GM20000 (cell line): ENCODE data around the gene MAJIN.

Experiments
- DNase-seq: peaks from one replicate; pipeline ENCODE4 v3.0.0; 2012; ENCODE audit warnings: low spot score
- TF ChIP-seq, protein P1 (sequence below): IDR thresholded peaks from 2 replicates; pipeline ENCODE4 v1.5.1; 2012; ENCODE audit warnings: mild to moderate bottlenecking, control low read depth; ENCODE audit errors: extremely low read depth, missing control alignments

MAJIN gene

DNA sequence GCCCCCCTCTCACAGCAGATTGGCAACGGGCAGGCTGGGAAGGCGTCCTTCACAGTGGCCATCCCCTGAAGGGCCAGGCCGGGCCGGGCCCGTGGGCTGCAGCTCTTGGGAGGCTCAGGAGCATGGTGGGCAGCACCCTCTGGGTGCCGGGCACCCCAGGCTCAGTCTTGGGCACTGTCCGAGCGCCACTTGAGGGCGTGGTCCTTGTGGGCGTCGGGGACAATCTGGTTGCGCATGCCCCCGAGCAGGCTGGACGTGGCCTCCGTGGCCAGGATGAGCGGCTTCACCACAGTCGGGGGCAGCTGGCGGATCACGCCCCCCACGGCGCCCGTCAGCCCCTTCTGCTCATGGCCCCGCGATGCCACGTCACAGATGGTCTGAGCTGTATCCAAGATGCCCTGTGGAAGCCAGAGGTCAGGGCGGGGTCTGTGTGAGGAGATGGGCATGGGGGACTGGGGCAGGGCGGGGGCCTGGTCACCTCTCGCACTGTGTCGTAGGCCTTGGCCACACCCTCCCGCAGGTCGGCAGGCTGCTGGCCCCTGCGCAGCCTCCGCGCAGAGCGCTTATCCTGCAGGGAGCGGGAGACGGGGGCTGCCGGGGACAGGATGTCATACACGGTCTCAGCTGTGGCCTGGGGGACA, 77.0 kb downstream of the MAJIN start:
- TF ChIP-seq, protein P1, sequence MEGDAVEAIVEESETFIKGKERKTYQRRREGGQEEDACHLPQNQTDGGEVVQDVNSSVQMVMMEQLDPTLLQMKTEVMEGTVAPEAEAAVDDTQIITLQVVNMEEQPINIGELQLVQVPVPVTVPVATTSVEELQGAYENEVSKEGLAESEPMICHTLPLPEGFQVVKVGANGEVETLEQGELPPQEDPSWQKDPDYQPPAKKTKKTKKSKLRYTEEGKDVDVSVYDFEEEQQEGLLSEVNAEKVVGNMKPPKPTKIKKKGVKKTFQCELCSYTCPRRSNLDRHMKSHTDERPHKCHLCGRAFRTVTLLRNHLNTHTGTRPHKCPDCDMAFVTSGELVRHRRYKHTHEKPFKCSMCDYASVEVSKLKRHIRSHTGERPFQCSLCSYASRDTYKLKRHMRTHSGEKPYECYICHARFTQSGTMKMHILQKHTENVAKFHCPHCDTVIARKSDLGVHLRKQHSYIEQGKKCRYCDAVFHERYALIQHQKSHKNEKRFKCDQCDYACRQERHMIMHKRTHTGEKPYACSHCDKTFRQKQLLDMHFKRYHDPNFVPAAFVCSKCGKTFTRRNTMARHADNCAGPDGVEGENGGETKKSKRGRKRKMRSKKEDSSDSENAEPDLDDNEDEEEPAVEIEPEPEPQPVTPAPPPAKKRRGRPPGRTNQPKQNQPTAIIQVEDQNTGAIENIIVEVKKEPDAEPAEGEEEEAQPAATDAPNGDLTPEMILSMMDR = no peak
- DNase-seq = no peak

DNA sequence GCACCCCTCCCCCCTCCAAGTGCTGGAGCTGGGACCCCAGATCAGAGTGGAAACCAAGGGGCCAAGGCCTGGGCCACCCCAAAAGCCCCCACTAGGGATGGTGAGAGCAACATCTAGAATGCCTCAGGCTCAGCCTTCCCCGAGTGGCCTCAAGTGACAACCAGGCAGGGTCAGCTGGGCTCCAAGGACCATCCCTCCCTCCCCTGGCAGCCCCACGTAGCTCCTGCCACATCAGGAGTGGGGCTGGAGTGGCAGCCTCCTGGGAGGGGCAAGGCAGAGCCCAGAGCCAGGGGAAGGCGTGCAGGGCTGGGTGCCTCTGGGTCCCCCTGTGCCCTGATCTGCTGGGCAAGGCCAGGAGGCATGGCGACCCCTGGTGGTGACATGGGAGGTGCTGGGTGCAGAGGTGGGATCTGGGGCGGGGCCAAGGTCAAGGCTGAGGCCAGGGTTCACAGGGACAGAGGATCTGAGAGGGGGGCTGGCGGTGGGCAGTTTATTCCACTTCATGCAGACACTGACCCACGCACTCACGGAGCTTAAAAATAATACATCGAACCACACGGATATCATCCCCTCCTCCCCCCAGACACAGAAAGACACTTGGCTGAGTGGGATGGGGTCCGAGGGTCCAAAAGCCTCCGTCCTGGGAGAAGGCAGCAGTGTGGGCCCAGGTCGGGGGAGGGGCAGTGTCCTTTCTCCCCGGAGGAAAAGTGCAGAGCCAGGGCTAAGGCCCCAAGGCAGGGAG, 77.7 kb downstream of the MAJIN start:
- TF ChIP-seq, protein P1 = peak; percentile 97
- peak; percentile 94 for DNase-seq

DNA sequence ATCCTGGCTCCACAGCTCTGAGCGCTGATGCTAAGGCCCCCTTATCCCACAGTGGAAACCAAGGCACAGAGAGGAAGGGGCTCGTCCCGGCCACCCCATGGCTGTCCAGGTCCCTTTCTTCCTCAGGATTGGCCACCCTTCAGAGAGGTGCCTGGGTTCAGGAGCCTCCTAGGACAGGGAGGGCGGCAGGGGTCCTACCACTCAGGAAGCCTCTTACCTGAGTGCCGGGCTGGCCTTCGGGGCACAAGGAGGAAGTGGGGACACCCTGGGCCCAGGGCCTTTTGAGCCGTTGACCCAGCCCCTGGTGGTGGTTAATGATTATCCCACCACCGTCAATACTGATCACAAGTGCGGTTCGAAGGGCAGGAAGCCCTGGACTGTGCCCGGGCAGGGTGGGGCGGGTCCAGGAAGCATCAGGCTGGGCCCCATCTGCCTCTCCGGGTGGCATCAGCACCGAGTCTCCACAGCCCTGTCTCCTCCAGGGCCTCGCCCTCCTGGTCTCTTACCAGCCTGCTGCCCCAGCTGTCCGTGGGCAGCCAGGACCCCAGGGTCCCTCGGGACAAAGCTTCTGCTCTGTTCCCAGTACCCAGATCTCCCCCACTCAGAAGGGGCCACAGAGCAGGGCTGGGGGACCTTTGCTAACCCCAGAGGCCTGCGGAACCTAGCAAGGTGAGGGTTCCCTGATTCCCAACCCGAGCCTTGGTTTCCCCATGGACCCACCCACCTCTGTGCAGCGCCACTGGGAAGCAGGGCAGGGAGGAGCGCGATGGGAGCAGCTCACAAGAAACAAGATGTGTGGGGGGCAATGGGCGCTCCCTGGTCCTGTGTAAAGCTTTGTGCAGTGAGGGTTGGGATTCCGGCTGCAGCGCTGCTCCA, 78.5 kb downstream of the MAJIN start:
- DNase-seq = no peak
- TF ChIP-seq, protein P1 = no peak

DNA sequence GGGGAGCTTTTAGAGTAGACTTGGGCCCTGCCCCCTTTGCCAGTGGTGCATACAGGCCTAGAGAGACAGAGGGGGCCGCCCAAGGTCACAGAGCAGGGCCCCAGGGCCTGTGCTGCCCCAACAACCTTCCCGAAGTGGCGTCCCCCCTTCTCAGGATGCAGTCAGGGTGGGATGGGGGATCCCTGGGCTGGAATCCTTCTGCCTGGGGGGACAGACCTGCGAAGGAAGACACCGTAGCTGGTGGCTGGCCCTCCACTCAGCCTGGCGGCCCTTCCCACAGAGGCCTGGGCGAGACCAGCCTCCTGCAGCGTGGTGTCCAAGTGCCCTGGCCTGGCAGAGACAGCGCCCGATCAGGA, 79.1 kb downstream of the MAJIN start:
- TF ChIP-seq, protein P1 = no peak
- no peak for DNase-seq

DNA sequence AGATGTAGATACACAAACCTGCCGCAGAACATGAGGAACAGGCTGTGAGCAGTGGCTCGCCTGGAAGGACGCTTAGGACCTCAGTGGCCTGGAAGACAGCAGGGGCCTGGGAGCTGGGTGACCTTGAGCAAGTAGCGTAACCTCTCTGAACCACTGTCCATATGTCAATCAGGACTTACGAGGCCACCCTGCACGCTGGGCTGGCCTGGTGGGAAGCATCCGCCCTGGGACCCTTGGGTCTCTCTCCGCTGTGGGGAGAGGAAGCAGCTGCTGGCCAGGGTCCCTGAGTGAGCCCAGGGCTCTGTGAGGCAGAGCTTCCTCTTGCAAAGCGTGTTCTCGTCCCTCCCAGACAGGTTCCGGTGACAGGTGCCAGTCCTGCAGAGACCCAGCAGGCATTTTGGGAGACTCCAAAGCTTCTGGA, 79.5 kb downstream of the MAJIN start:
- TF ChIP-seq, protein P1 = no peak
- no peak for DNase-seq

DNA sequence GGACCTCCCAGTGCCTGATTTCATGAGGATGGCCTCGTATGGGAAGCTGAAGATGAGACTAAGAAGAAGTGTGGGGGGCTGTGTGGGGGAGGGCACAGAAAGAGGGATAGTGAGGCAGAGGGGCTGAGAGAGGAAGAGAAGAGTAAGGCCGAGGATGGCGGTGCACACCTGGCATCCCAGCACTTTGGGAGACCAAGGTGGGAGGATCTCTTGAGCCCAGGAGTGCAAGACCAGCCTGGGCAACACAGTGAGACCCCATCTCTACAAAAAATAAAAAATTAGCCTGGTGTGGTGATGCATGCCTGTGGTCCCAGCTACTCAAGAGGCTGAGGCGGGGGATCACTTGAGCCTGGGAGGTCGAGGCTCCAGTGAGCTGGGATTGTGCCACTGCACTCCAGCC, 80.0 kb downstream of the MAJIN start:
- TF ChIP-seq, protein P1 = no peak
- DNase-seq = no peak

DNA sequence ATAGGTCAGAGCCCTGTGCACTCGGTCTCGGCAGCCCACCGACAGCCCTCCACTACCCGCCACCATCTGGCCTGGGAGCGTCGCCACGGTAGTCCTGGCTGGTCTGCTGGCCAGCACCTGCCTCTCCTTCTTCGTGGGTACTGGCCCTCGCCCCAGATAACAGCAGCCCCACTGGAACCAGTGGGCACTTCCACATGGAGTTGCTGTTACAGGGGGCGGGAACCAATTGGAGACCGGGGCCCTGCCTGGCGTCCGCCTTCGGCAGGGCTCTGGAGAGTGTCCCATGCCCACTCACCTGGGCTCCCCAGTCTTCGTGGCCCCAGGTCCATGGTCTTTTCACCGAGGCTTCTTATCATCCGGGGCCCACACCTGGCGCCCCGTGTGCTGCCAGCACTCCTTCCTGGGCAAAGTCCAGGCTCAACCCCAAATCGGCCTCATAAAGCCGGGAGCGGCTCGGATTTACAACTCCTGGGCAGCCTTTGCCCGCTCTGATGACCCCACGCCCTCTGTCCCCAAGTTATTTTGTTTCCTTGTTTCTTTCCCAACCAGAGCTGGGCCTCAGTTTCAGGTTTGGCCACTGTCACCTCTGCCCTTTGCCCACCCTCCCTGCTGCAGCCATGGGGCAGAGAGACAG, 80.6 kb downstream of the MAJIN start:
- TF ChIP-seq, protein P1 = no peak
- DNase-seq = no peak
